ENCODE data around the gene ZNF750.

The ZNF750 gene

DNA sequence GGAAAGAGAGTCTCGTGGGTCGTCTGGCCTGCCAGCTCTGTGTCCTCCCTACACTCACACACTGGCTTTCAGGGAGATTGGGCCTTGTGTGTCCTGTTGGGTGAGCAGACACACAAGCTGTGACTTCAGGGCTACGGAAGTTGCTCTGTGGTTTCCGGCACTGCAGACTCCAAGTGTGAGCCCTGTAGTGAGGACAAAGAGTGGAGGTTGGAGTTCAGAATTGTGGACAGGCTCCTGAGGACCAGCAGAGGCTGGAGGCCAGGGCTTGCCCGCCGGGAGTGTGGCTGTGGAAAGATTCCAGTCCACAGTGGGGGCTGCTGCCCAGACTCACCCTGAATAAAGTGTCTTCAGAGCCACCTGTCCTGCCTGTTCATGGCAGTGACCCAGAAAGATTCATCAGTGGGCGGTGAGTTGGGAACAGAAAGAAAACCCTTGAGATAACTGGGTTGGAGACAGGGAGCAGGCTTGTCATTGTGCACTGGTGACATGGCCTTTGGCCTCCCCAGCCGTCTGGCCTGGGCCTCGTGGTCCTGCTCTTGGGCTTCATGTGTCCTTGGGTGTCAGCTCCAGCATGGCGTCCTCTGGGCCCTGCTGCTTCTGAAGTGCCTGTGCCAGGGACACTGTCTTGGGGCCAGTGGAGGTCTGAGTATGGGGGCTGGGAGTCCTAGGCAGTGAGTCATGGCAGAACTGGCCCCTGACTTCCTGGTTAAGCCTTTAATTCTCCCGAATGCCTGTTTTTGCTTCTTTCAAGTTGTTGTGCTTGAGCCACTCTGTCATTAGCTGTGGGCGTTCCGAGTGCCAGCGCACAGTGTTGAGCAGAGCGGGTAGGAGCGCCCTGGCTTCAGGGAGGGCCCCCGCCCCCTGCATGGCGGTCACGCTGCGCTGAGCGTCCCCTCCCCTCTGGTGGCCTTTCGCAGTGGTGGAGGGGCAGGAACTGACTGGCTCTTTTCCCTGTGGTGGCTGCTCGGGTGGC is 19.9 kb upstream of the ZNF750 start:
- DNase-seq = no peak

DNA sequence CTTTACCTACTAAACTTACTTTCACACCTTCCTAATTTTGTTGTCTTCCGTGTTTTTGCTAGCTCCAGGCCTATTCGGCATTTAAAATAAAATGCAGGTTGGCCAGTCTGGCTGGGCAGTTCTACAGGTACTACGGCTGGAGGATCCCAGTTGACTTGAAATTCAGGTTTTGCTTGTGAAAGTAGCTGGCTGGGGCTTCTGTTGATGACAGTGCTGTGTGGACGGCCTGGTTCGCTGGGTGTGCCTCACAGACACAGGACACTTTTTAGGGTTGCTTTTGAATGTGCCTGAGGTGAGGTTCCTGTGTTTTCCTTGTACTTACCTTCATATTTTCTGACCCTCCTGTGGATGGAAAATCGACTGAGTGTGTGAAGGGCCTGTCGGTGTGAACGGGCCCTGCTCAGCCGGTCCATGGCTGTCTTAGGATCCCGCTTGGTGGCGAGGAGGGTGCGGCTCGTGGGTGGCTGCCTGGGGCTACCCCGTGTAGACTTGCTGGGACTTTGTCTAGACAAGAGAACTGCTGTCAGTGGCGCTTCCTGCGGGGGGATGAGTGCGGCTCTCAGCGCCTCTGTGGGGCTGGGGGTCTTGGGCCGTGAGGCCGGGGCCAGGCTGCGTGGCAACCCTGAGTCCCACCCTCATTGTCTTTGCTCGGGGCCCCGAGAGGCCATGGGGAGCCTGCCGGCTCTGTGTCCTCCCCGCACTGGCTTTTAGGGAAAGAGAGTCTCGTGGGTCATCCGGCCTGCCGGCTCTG is 18.7 kb upstream of the ZNF750 start:
- DNase-seq = no peak

DNA sequence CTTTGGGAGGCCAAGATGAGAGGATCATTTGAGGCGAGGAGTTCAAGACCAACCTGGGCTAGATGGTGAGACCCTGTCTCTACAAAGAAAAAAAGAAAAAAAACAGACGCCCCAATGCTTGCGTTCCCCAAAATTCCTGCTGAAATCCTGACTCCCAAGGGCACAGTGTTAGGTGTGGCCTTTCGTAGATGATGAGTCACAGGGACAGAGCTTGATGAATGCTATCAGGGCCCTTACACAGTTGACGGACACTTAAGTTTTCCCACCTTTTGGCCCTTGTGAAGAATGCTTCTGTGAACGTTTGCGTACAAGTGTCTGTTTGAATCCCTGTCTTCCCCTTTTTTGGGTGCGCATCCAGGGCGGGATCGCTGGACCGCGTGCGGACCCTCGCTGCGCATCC is 16.5 kb upstream of the ZNF750 start:
- DNase-seq = no peak

DNA sequence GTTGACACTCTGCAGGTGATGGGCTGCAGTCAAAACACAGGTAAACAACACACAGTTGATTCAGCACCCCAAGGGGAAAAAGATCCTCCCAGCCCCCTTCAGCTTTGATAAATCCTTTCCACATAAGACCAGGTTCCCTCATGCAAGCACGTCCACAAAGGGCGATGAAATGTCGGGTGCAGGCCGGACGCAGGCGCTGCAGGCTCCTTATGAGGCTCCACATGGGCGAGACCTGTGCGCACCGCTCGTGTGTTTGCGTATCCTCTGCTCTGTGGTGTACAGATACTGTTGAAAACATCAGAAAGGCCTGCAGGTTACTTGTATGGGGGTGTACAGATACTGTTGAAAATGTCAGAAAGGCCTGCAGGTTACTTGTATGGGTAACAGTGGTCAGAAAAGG is 14.4 kb upstream of the ZNF750 start:
- DNase-seq = no peak

DNA sequence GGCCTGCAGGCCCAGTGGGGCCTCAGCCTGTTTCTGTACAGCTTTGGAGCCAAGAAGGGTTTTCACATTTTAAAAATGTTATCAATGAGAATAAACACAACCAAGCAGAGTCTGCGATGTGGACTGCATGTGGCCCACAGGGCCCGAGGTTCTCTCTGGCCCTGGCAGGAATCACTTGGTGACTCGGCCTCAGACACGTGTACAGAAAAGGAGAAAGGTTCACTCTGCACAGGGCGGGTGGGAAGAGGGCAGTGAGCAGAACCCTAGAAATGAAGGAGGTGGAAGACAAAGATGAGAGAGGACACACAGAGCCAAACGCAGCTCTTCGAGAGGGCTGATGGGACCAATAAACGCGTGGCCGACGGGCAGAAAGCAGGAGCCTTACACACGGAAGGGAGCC is 11.6 kb upstream of the ZNF750 start:
- no peak for DNase-seq

DNA sequence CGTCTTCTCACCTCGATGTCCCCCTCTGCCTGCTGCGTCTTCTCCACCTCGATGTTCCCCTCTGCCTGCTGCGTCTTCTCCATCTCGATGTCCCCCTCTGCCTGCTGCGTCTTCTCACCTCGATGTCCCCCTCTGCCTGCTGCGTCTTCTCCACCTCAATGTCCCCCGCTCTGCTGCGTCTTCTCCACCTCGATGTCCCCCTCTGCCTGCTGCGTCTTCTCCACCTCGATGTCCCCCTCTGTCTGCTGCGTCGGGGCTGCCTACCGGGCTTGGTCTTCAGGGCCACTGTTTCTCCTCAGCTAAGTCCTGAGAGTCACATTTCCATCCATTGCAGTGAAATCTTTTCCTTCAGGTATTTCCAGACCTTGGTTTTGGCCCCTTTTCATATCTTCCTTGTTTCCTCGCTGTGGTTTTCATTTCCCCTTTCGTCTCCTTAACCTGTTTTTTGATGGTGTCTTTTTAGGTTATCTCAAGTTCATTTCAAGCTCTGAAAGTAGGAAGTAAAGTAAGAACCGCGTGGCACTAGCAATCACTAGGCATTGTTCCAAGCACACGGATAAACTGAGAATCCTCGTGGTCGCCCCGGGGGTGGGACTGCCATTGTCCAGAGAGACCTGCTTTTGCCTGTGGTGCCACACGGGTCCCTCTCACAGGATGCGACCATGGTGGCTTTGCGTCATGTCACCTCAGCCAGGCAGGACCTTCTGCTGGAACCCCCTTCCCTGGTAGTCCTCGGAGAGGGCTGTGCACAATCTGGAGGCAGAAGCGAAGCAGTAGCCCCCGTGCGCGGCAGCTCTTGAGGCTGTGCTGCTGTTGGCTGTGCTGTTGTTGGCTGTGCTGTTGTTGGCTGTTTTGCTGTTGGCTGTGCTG is 9.5 kb upstream of the ZNF750 start:
- no peak for DNase-seq

DNA sequence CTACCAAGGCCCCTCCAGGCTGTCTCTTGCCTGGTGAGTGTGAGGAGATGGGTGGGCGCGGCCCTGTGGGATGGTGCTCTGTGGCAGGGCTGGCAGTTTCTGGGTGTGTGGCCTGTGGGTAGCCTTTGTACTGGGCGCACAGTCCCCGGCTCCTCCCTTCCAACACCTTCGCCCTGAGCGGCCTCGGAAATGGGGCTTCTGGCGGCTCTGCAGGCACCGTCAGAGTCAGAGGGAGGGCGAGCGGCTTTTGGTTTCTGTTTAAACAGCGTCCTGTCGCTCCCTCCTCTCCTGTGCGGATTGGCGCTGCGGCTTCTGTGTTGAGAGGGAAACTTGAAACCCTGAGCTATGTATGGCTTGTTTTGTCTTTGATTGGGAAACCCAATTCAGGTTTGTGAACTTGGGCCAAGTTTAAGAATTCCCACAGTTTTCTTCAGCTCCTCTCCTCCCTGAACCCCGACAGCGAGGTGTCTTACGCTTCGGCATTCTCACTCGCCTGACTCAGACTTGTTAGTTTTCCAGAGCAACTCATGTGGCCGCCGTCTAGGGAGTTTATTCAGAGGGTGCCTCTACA is 8.3 kb upstream of the ZNF750 start:
- no peak for DNase-seq

DNA sequence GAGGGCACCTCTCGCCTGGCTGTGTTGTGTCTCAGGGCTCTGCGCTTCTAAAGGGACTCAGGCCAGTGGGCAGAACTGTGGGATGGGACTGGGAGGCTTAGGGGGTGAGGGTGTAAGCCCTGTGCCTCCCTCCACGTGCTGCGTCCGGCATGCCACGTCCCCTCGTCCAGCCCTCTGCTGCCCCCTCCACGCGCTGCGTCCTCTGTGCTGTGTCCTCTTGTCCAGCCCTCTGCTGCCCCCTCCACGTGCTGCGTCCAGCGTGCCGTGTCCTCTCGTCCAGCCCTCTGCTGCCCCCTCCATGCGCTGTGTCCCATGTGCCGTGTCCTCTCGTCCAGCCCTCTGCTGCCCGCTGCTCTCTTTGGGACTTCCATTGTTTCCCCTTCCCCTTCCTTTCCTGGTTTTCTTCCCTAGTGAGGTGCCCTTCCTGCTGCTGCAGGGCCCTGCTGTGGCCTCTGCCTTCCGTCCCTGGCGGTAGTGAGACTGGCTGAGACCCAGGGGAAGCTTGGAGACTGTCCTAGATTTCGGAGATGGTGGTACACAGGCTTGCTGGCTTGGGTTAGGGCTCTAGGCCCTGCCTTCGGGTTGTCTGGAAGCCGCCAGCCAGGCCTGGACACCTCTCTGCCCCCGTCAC is 6.4 kb upstream of the ZNF750 start:
- DNase-seq = no peak

DNA sequence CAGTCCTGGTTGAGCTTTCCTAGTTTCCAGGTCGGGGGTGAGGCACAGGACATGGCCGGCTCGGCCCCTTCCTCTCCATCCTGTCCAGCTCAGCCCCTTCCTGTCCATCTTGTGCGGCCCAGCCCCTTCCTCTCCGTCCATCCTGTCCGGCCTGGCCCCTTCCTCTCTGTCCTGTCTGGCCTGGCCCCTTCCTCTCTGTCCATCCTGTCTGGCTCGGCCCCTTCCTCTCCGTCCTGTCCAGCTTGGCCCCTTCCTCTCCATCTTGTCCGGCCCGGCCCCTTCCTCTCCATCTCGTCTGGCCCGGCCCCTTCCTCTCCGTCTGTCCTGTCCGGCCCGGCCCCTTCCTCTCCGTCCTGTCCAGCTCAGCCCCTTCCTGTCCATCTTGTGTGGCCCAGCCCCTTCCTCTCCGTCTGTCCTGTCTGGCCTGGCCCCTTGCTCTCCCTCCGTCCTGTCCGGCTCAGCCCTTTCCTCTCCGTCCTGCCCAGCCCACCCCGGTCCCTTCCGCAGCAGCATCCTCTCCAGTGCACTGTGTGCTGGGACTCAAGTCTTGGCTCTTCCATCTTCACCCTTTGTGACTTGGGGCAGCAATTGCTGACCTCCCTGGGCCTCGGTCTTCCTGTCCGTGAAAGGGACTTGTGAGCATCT is 5.5 kb upstream of the ZNF750 start:
- DNase-seq = no peak

DNA sequence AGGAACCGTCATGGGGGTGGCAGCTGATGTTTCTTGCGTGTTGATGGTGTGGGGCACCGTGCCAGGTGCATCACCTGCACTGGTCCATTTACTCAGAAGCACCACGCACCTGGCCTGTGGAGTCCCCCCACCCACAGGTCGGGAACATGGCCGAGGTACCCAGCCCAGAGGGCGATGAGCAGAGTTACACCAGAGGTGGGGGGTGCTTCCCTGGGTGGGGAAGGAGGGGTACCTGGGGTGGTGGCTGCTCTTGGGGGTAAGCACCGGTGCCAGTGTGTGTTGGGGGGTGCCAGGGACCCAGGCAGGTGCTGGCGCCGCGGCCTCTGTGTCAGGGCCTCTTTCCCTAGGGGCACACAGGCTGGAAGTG is 5.0 kb upstream of the ZNF750 start:
- DNase-seq = no peak

DNA sequence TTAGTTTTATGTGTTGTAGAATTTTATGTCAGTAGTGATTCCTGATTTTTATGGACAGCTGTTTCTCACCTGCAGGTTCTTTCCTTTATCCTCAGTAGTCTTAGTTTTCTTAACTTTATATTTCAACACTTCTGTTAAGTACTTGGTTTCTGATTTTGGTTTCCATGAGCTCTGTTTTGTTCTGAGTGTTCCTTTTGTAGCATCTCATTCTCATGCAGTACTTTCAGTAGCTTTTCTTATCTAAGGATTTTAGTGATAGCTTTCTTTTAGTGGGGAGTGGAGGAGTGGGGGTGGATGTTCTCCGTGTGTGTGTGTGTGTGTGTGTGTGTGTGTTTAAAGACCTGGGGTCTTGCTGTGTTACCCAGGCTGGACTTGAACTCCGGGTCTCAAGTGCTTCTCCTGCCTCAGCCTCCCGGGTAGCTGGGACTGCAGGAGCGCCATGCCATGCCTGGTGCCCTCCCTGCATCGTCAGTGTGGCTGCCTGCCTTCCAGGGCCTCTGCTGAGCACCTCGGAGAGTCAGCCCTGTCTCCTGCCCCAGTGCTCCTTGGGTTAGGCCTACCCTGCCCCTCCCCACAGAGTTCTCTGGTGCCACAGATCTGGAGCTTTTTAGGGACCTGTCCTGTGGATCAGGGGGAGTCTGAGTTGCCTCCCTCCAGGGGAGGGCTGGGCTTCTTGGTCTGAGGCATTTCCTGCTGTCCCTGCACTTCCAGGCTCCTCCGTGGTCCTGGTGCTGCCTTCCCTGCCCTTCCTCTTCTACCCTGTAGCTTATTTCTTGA is 4.3 kb upstream of the ZNF750 start:
- DNase-seq = no peak

DNA sequence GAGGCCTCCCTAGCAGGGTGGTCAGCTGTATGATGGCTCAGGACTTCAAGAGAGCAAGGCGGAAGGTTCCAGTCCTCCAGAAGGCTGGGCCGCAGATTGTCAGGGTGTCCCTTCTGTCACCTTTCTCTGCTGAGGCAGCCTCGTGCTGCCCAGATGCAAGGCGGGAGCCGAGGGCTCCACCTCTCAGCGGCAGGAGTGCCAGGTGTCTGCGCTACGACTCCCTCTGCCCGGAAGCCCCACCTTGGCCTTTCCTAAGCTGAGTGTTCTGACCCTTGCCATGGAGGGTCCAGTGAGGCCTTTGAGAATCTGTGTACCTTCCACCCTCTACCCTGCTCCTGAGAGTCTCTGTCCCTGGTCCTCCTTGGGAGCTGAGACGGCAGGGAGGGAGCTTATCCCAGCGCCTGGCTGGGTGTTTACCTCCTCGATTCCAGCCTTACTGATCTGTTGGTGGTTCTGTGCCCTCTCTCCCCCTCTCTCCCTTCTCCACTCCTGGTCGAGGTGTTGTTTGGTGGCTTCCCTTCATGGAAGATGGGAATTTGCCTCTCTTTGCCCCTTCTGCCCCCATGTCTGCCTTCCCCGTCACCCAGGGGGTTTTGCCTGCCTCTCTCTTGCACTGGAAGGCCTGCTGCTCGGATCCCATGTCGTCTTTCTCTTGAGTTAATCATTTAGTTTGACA is 2.2 kb upstream of the ZNF750 start:
- no peak for DNase-seq

DNA sequence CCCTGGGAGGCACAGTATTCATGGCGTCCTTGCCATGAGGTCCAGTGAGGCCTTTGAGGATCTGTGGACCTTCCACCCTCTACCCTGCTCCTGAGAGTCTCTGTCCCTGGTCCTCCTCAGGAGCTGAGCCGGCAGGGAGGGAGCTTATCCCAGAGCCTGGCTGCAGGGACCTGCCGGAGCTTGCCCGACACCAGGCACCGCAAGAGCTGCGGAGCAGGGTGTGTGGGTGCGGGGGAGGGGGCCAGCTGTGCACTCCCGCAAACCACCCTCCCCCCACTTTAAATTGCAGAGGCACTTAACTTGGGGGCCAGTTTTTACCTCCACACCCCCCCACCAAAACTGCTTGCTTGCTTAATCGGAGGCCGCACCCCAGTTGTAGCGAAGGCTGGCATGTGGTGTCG is 609 bp upstream of the ZNF750 start:
- DNase-seq = no peak

DNA sequence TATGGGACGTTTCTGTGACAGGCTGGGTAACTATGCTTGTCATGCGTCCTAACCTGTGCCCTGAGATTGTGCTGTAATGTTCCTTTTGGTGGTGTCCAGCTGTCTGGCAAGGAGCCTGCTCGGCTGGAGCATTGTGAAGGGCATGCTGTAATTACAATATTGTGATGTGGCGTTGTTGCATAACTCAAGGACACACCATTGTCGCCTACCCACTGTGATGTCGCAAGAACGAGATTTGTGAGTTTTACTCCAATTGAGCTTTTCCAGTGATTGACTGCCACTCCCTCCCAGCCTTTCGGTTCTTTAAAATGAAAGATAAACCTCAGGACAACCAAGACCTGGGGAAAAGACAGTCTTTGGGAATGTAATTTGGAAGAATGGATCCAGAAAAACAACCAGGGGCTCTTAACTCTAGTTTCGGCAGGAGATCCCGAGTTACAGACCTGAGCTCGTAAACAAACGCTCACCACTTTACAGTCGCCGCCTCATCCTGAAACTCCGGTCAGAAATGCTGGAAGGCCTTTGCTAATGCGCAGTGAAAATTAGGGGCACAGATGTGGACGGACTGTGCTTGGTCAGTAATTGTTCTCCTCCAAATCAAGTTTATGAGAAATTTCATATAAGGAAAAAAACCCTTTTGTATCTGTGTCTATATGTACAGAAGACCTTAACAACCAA is 1.3 kb downstream of the ZNF750 start:
- no peak for DNase-seq

DNA sequence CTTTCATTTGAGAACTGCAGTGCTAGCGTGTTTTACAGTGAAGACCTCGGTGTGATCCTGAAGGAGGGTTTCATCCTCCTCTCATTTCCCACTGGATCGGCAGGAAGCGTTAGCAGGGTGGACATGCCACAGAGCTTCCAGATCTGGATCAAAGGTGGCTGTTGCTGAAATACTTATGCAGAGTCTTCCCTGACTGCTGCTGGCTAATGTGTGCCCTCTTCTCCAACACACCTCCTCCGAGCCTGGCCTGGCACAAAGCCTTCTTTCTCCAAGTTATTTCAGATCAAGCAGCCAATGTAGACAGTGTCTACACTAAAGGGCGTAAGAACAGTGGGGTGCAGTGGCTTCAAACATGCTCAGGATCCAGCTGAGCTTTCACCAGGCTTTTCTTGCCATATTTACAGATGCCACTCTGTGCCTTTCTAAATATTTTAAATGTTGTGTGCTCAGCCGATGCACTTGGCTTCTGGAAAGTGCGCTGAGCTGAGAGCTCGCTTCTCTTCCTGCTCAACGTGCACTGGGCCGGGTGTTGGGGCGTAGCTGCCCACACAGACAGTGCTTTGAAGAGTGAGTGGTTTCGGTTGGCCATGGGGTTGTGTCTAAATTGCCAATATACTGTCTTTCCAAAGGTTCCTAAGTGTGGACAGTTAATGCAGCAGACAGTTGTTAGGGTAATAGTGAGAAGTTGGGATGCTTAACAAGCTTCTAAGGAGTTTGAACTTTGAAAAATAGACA is 2.1 kb downstream of the ZNF750 start:
- no peak for DNase-seq

DNA sequence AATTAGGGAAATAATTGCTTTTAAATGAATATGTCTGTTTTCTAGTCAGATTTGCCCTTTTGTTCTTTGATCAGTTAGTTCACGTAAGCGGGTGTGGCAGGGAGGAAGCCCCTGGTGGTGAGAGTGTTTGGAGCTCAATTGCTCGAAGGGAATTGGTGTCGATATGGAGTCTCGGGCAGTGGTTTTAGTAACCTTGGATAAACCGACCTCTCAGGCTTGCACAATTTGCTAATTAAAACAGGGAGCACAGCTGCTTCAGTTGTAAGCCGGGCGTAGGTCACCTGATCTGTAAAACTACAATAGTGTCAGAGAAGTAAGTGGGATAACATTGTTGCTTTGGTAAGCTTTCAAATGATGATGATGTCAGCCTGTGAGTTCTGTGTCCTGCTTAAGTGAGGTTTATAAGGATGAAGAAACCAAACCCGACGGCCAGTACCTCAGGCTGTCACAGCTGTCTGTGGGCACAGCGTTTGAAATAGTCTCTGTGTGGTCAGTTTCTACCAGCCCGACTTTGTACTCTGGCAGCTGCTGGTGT is 2.9 kb downstream of the ZNF750 start:
- no peak for DNase-seq

DNA sequence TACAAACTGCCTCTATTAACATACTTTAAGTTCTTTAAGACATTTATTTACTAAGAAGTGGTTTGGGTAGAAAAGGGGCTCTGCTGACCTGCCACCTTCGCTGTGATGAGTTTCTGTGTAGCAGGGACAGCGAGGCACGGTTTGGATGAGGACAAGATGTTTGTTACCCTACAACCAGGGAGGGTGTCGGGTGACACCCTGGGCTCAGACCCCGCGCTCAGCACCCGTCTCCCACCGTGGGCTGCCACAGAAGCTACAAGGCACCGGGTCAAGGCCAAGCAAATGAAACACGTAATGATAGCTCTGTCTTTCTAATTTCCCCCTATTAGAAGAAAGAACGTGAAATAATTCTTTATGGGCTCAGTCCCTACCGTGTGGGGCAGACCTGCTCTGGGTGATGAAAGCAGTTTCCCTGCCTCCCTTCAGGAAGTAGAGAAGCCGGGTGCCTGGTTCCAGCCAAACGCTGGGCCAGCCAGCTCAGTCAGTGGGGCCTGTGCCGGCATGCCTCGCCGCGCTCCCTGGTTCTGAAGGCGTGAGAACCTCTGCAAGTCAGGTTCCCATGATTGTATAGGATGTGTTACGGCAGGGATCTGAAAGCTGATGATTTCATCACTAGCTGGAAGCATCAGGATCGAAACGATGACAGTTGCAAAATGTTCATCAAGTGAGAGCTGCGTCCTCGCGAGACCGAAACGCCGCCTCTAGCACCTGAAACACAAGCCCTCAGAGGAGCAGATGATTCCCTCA is 3.9 kb downstream of the ZNF750 start:
- DNase-seq = no peak

DNA sequence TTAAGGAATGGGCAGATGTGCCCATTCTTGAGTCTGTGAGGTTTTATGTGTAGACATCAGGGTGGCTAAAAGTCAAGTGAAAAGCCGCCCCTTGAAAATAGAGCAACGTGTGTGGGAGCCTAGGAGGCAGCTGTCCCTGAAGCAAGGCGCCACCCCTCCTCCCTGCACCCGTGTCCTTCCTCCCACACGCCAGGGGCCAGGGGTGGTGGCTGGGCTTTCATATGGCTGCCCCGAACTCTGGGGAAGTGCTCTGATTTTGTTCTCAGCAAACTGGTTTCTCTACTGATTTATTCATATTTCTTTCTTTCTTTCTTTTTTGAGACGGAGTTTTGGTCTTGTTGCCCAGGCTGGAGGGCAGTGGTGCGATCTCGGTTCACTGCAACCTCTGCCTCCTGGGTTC is 4.7 kb downstream of the ZNF750 start:
- no peak for DNase-seq
